Body of pancreas (tissue), 4 donors: ENCODE measurements around the gene AKAP13. TPM values are rescaled to one million over a fixed set of nuclear protein-coding genes. Genes with fewer than 3 reads are reported as not detected.

Source experiments
- ATAC-seq: fragments of 150-250 bp; one replicate; pipeline ENCODE4 v1.9.1; 2016
- DNase-seq, 4 donors: peaks; one replicate each; pipeline ENCODE4 v3.0.0-alpha.2; 2019
- H3K27ac ChIP-seq, 4 donors: fragments of 200-600 bp; sonication (generic); 1 replicate in 3 of 4; 2 replicates in 1 of 4; pipeline versions ENCODE4 v1.5.1 to v1.6.1; 2016 to 2019; ENCODE audit warnings: mild to moderate bottlenecking in 1 of 4, mixed read lengths in 1 of 4, moderate library complexity in 1 of 4
- H3K27me3 ChIP-seq, 2 donors: fragments of 200-600 bp; sonication (generic); one replicate each; pipeline ENCODE4 v1.6.0; 2016; ENCODE audit warnings: mild to moderate bottlenecking in 1 of 2
- H3K36me3 ChIP-seq, 2 donors: fragments of 200-600 bp; sonication (generic); replicated peaks in 1 of 2; 2 replicates each; pipeline ENCODE4 v1.5.1; 2016; ENCODE audit warnings: low read depth in 2 of 2; ENCODE audit not compliant: insufficient read depth in 1 of 2
- H3K4me1 ChIP-seq: fragments of 200-600 bp; sonication (generic); one replicate; pipeline ENCODE4 v1.6.0; 2016
- H3K4me3 ChIP-seq, 2 donors: fragments of 200-600 bp; sonication (generic); 1 replicate in 1 of 2; 2 replicates in 1 of 2; pipeline ENCODE4 v1.5.1; 2016 to 2019
- H3K9me3 ChIP-seq, 3 donors: fragments of 200-600 bp; sonication (generic); 1 replicate in 2 of 3; 2 replicates in 1 of 3; pipeline ENCODE4 v1.5.1; 2016
- CTCF ChIP-seq, 7 experiments: fragments of 450-650 bp in 4 of 7; fragments of 200-600 bp in 3 of 7; sonication (generic) in 3 of 7; IDR thresholded peaks; one replicate each; pipeline ENCODE4 v1.5.1; 2016 to 2019; ENCODE audit warnings: antibody characterized with exemption in 7 of 7
- POLR2A ChIP-seq, 3 donors: fragments of 450-650 bp; IDR thresholded peaks; one replicate each; pipeline ENCODE4 v1.6.1; 2016; ENCODE audit warnings: antibody characterized with exemption in 3 of 3, mild to moderate bottlenecking in 2 of 3
- WGBS, 2 donors: methylation state at CpG; one replicate each; pipeline ENCODE4 v1.1.5; 2017; 5-methylcytosine and 5-hydroxymethylcytosine counted together
- intact Hi-C: fragments of 100-400 bp; cut with DNase I; formaldehyde crosslinking; loops from one replicate; pipeline ENCODE4 v1.15.1; 2023
- total RNA-seq, 2 donors: library from RNA; depleted of rRNA; stranded (reverse); fragments of >200 nt; gene quantifications; one replicate each; pipeline ENCODE4 v1.1.0, GENCODE V29; 2016

The AKAP13 gene
- total RNA-seq, 2 donors from 2014 or later, result 102 to 160 TPM

DNA sequence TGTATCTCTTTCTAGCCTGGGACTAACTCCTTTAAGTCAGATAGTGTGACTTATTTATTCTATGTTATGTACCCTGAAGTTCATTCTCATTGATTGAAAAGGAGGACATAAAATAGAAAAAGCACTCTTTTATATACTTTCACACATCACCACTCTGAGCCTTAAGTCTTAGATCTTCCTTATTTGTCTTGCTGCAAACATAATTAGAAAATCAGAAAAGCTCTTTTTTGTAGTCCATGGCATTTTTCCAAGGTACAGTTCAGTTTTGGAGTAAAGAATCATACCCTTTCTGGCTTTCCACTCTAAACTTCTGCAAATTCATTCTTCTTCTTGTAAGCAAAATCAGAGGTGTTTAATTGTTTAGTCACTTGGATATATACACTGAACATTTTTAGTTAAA lies 75.5 kb downstream of the AKAP13 start:
- H3K36me3 ChIP-seq, result no peaks in the 10 kb centered on the region
- H3K27ac ChIP-seq, result no peak overlapping the region
- no peak overlapping the region for H3K4me3 ChIP-seq
- no peak for TF ChIP-seq POLR2A (IDR thresholded peaks at IDR 0.05)
- no peak for TF ChIP-seq CTCF (IDR thresholded peaks at IDR 0.05)
- intact Hi-C loops, result no loop called here
- H3K9me3 ChIP-seq, result no peaks in the 10 kb centered on the region
- peaks cover 3% of the 10 kb centered on the region for H3K4me1 ChIP-seq
- ATAC-seq (no peak), DNase-seq (no peak)
- H3K27me3 ChIP-seq, result no peaks in the 10 kb centered on the region

DNA sequence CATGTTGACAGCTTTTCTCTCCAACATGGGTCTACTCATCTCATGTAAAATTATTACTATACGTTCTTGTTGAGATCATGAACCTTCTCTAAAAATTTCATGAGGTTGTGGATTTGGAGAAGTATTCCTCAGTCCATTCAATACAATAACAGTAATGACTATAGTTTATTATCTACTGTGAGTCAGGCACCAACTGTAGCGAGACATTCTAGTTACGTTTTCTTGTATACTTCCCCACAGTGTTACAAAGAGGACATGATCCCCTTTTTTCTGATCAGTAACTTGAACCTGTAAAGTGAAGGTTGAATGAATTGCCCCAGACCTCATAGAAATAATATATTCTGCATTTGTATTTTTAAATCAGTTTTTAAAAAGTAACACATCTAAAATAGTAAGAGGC lies 76.4 kb downstream of the AKAP13 start:
- WGBS, 2 donors, result 90 to 97% methylated on average over 3 of the region's 3 CpGs
- Histone ChIP-seq H3K36me3 (no peaks in the 10 kb centered on the region), H3K4me3 (no peak overlapping the region), H3K27ac (no peak overlapping the region), H3K27me3 (no peaks in the 10 kb centered on the region), H3K9me3 (no peaks in the 10 kb centered on the region), H3K4me1 (peaks cover 3% of the 10 kb centered on the region)
- ATAC-seq, result no peak
- TF ChIP-seq POLR2A (IDR thresholded peaks at IDR 0.05), result no peak
- no peak for TF ChIP-seq CTCF (IDR thresholded peaks at IDR 0.05)
- DNase-seq, result no peak
- intact Hi-C loops, result no loop called here

- DNase-seq, result no peak
- Histone ChIP-seq H3K27me3 (no peaks in the 10 kb centered on the region), H3K36me3 (no peaks in the 10 kb centered on the region), H3K27ac (no peak overlapping the region), H3K9me3 (no peaks in the 10 kb centered on the region), H3K4me1 (peaks cover 3% of the 10 kb centered on the region), H3K4me3 (no peak overlapping the region)
- ATAC-seq, result no peak
- no peak for TF ChIP-seq CTCF (IDR thresholded peaks at IDR 0.05)
- no peak for TF ChIP-seq POLR2A (IDR thresholded peaks at IDR 0.05)
- 89 to 94% methylated on average over 8 of the region's 8 CpGs for WGBS, 2 donors
- intact Hi-C loops, result no loop called here
Measured at GRCh38 chr15:85457392-85457968, 77.1 kb downstream of the AKAP13 start.

DNA sequence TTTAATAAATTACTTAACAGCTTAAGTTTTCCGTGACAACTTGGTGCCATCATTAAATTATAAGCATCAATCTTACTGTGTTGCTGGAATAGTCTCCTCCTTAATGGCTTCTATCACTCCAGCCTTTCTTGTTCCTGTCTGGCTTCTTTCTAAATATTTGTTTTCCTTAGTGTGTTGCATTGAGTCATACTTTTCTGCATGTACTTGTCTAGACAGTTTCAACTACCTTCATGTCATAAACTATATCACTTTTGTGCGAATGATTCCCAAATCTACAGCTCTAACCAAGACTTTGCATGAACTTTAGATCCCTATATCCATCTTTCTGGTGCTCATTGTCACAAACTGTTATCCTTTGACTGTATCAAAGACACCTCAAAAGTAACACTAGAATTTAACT lies 78.4 kb downstream of the AKAP13 start:
- H3K27ac ChIP-seq, result no peak overlapping the region
- no peaks in the 10 kb centered on the region for H3K36me3 ChIP-seq
- no peaks in the 10 kb centered on the region for H3K9me3 ChIP-seq
- DNase-seq, result no peak
- H3K4me1 ChIP-seq, result peaks cover 3% of the 10 kb centered on the region
- intact Hi-C loops, result no loop called here
- H3K4me3 ChIP-seq, result no peak overlapping the region
- H3K27me3 ChIP-seq, result no peaks in the 10 kb centered on the region
- 96% methylated on average over 2 of the region's 2 CpGs for WGBS, 2 donors
- no peak for TF ChIP-seq CTCF (IDR thresholded peaks at IDR 0.05)
- TF ChIP-seq POLR2A (IDR thresholded peaks at IDR 0.05), result no peak
- ATAC-seq, result no peak

DNA sequence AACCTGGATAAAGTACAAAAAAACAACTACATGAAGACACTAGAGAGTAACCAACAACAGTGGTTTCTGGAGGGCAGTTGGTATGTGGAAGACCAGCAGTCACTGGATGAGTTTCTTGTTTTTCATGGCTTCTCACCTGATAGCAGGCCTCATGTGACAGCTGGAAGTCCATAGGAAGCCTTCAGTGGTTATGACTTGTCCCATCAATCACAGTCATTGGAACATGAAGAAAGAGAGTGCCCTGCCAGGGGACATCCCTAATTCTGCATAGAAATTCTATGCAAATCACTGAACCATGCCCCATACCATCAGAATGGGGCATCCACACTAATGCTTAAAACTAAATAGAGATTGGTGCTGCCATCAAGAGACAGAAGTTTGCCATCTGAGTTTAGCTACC lies 81.6 kb downstream of the AKAP13 start:
- Histone ChIP-seq H3K4me1 (no peaks in the 10 kb centered on the region), H3K36me3 (no peaks in the 10 kb centered on the region), H3K9me3 (no peaks in the 10 kb centered on the region), H3K27me3 (no peaks in the 10 kb centered on the region), H3K27ac (no peak overlapping the region), H3K4me3 (no peak overlapping the region)
- intact Hi-C loops, result no loop called here
- ATAC-seq (no peak), DNase-seq (no peak)
- TF ChIP-seq POLR2A (IDR thresholded peaks at IDR 0.05) (no peak), CTCF (IDR thresholded peaks at IDR 0.05) (no peak)
